Endodermal cell (in vitro differentiated cells): ENCODE measurements around the gene STMN1. TPM values are rescaled to one million over a fixed set of nuclear protein-coding genes. Genes with fewer than 3 reads are reported as not detected.

ENCODE experiments used
- DNase-seq: peaks from one replicate; pipeline ENCODE4 v3.0.0-alpha.2; 2017
- H3K27ac ChIP-seq: 2 replicates; pipeline ENCODE4 v1.5.1; 2013; ENCODE audit warnings: mild to moderate bottlenecking, low read depth, low read length, moderate library complexity
- H3K27me3 ChIP-seq: 2 replicates; pipeline ENCODE4 v1.6.1; 2013; ENCODE audit warnings: mild to moderate bottlenecking, low read length, moderate library complexity; ENCODE audit not compliant: insufficient read depth, control insufficient read depth, poor library complexity, severe bottlenecking
- H3K36me3 ChIP-seq: 2 replicates; pipeline ENCODE4 v1.7.0; 2013; ENCODE audit warnings: mild to moderate bottlenecking, low read length, moderate library complexity; ENCODE audit not compliant: control insufficient read depth, insufficient read depth
- H3K4me1 ChIP-seq: one replicate; pipeline ENCODE4 v1.7.0; 2013; ENCODE audit warnings: low read length; ENCODE audit not compliant: control insufficient read depth, insufficient read depth
- H3K4me3 ChIP-seq: 2 replicates; pipeline ENCODE4 v1.5.1; 2013; ENCODE audit warnings: mild to moderate bottlenecking, low read length, moderate library complexity
- H3K9ac ChIP-seq: 2 replicates; pipeline ENCODE4 v1.6.1; 2013; ENCODE audit warnings: mild to moderate bottlenecking, low read length, moderate library complexity; ENCODE audit not compliant: poor library complexity, severe bottlenecking; ENCODE audit errors: extremely low read depth
- H3K9me3 ChIP-seq: 2 replicates; pipeline ENCODE4 v1.6.1; 2013; ENCODE audit warnings: mild to moderate bottlenecking, low read length, moderate library complexity; ENCODE audit not compliant: control insufficient read depth
- H3K27ac Mint-ChIP-seq: 2 replicates; pipeline ENCODE4 v1.8.0; 2020; ENCODE audit warnings: mixed read lengths
- H3K27me3 Mint-ChIP-seq: 2 replicates; pipeline ENCODE4 v1.8.0; 2021; ENCODE audit warnings: mild to moderate bottlenecking, mixed read lengths; ENCODE audit not compliant: insufficient read depth
- H3K36me3 Mint-ChIP-seq: 2 replicates; pipeline ENCODE4 v1.8.0; 2020; ENCODE audit warnings: low read depth, mixed read lengths
- H3K4me1 Mint-ChIP-seq: 2 replicates; pipeline ENCODE4 v1.8.0; 2020; ENCODE audit warnings: mixed read lengths
- H3K4me3 Mint-ChIP-seq: 2 replicates; pipeline ENCODE4 v1.8.0; 2020; ENCODE audit warnings: mild to moderate bottlenecking, moderate library complexity, mixed read lengths
- H3K9me3 Mint-ChIP-seq: 2 replicates; pipeline ENCODE4 v1.8.0; 2020; ENCODE audit warnings: mild to moderate bottlenecking, mixed read lengths
- WGBS, 2 experiments: methylation state at CpG; one replicate each; pipeline versions ENCODE4 v1.1.5 to v1.1.7; 2013; ENCODE audit warnings: missing lambda C conversion rate in 2 of 2, mixed read lengths in 1 of 2; ENCODE audit not compliant: insufficient coverage in 1 of 2, insufficient read length in 1 of 2; 5-methylcytosine and 5-hydroxymethylcytosine counted together
- total RNA-seq, 2 donors: library from RNA; stranded (reverse); fragmentation: NEBNext Ultra II Directional in 1 of 2; extraction: Animal tissue kit (Norgen Biotek cat#: 25700) in 1 of 2; gene quantifications; 2 replicates in 1 of 2; 3 replicates in 1 of 2; pipeline ENCODE4 v1.2.1, GENCODE V29; 2021
- TF ChIP-seq, protein P1 (sequence below): fragments of 200-600 bp; sonication (generic); conservative IDR thresholded peaks from 2 replicates; pipeline ENCODE4 v1.5.0; 2021; ENCODE audit warnings: antibody characterized with exemption, mild to moderate bottlenecking

Gene STMN1
- total RNA-seq, 2 donors from 2014 or later, result 543 to 585 TPM

DNA sequence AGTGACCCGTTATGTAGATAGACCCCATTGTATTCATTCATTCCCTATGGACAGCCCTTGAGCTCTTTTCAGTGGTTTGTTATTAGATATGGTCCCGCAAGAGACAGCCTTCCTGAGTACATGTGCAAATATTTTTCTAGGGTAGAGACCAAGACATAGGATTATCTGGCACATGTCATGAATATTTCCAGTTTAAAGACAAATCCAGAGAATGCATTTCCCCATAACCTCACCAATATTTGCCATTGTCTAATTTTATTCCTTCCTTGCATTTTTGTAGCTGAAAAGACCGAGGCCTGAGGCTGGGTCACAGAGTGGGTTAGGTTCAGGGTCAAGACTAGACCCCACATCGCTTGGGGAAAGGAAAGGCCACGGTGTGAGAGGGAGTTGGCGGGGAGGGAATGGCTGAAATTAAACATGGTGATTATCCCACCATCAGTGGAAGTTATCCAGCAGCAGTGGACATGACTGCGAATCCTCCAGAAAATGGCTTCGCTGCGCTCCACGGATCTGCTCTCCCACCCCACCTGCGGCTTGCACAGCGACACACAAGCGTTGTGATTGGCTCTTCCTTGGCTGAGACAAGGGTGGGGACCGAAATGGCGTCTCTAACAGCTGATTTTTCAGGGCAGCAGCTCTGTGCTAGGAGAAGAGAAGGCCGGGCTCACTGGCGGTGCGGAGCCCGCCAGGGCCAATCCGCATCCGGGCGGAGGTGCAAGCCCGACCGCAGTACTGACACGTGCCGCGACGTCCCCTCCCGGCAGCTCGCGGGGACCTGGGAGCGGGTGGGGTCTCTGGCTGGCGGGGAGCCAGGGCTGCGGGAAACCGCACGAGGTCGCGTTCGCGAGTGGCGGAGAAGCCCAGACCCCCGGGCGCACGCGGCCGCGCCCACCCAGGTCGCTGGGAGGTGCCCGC, 16.1 kb upstream of the STMN1 start:
- Mint-ChIP-seq H3K27me3 (peaks cover 3% of the 10 kb centered on the region), H3K4me1 (peaks cover 31% of the 10 kb centered on the region), H3K4me3 (peak overlapping the region; percentile 66), H3K9me3 (no peaks in the 10 kb centered on the region), H3K36me3 (no peaks in the 10 kb centered on the region), H3K27ac (peak overlapping the region; percentile 87)
- no peaks in the 10 kb centered on the region for H3K27me3 ChIP-seq
- DNase-seq, result peak; percentile 85
- no peaks in the 10 kb centered on the region for H3K36me3 ChIP-seq
- no peaks in the 10 kb centered on the region for H3K9me3 ChIP-seq
- no peak overlapping the region for H3K27ac ChIP-seq
- peaks cover 4% of the 10 kb centered on the region for H3K4me1 ChIP-seq
- 11 to 12% methylated on average over 23 to 49 of the region's 49 CpGs for WGBS, 2 experiments
- TF ChIP-seq, protein P1, sequence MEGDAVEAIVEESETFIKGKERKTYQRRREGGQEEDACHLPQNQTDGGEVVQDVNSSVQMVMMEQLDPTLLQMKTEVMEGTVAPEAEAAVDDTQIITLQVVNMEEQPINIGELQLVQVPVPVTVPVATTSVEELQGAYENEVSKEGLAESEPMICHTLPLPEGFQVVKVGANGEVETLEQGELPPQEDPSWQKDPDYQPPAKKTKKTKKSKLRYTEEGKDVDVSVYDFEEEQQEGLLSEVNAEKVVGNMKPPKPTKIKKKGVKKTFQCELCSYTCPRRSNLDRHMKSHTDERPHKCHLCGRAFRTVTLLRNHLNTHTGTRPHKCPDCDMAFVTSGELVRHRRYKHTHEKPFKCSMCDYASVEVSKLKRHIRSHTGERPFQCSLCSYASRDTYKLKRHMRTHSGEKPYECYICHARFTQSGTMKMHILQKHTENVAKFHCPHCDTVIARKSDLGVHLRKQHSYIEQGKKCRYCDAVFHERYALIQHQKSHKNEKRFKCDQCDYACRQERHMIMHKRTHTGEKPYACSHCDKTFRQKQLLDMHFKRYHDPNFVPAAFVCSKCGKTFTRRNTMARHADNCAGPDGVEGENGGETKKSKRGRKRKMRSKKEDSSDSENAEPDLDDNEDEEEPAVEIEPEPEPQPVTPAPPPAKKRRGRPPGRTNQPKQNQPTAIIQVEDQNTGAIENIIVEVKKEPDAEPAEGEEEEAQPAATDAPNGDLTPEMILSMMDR, result no peak
- peak overlapping the region; percentile 42 for H3K9ac ChIP-seq
- H3K4me3 ChIP-seq, result peak overlapping the region; percentile 79

DNA sequence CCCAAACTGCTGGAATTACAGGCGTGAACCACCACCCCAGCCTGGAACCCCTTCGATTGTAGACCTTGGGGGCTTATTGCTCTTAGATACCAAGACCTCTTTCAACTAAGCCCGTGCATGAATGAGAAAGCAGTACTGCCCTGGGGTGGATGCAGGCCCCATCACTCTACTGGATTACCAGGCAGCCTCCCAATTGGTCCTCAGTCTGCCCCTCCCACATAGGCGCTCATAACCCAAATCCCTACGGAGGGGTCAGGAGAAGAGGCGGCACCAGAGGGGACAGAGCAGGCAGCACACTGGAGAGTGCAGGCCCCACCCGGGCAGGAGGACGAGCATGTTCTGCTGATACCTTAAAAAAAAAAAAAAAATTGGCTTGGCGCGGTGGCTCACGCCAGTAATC, 12.4 kb upstream of the STMN1 start:
- Histone ChIP-seq H3K27me3 (no peaks in the 10 kb centered on the region), H3K36me3 (no peaks in the 10 kb centered on the region), H3K9me3 (peaks cover 7% of the 10 kb centered on the region), H3K9ac (no peak overlapping the region), H3K4me1 (peaks cover 4% of the 10 kb centered on the region), H3K4me3 (no peak overlapping the region), H3K27ac (no peak overlapping the region)
- Mint-ChIP-seq H3K4me3 (no peak overlapping the region), H3K9me3 (no peaks in the 10 kb centered on the region), H3K36me3 (no peaks in the 10 kb centered on the region), H3K4me1 (peaks cover 23% of the 10 kb centered on the region), H3K27ac (no peak overlapping the region), H3K27me3 (peaks cover 3% of the 10 kb centered on the region)
- TF ChIP-seq, protein P1, result no peak
- WGBS, 2 experiments, result 84 to 92% methylated on average over 8 to 11 of the region's 11 CpGs
- no peak for DNase-seq

DNA sequence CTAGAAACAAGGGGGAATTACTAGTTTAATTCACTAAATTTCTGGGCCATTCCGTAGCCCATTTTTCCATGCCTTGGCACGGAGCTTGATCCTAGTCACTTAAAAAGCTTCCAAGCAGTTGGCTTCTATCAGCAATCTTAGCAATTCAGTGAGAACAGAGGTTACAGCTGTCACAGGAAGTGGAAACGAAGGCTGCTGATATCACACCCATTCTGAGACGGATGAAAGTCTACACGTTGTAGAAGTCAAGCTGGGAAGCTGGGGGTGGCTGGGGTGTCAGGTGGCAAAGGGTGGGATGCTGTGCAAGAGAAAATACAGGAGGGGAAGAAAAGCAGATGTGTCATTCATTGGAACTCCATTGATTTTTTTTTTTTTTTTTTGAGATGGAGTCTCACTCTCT, 11.8 kb upstream of the STMN1 start:
- peaks cover under 1% of the 10 kb centered on the region for H3K4me1 ChIP-seq
- H3K4me3 ChIP-seq, result no peak overlapping the region
- no peaks in the 10 kb centered on the region for H3K36me3 ChIP-seq
- WGBS, 2 experiments, result 36 to 73% methylated on average over 3 to 5 of the region's 5 CpGs
- Mint-ChIP-seq H3K36me3 (no peaks in the 10 kb centered on the region), H3K27me3 (peaks cover 3% of the 10 kb centered on the region), H3K9me3 (no peaks in the 10 kb centered on the region), H3K27ac (no peak overlapping the region), H3K4me3 (no peak overlapping the region), H3K4me1 (peaks cover 19% of the 10 kb centered on the region)
- DNase-seq, result no peak
- H3K27me3 ChIP-seq, result no peaks in the 10 kb centered on the region
- TF ChIP-seq, protein P1, result no peak
- H3K27ac ChIP-seq, result no peak overlapping the region
- peaks cover 7% of the 10 kb centered on the region for H3K9me3 ChIP-seq
- H3K9ac ChIP-seq, result no peak overlapping the region
